Measurements from ENCODE around the gene RCAN2. TPM values are rescaled to one million over a fixed set of nuclear protein-coding genes. Genes with fewer than 3 reads are reported as not detected.

RCAN2 gene
- polyA plus RNA-seq, 1 donor from 2014 or later = 37.4 TPM

DNA sequence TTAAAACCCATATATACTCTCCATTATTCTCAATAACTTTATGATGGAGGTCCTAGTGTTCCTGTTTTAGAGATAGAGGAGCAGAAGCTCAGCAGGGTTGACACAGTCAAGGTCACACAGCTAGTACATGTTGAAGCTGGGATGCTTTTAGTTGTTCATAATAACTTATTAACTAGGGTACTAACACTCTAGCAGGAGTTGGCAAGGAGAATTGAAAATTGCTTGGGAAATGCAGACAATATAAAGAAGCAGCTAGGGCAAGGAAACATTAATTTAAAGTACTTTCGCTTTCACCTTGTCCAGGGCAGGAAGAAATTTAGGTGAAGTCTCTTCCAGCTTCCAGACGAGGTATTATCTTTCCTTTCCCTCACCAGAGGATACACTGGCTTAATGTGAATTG, 133.7 kb downstream of the RCAN2 start:
- H3K36me3 ChIP-seq (ENCODE audit: insufficient read depth, low read length) = no peaks in the 10 kb centered on the region
- H3K79me2 ChIP-seq (replicated peaks; ENCODE audit: insufficient read depth, low read length) = no peaks in the 10 kb centered on the region
- no peaks in the 10 kb centered on the region for H3K27me3 ChIP-seq (ENCODE audit: insufficient read depth, low read depth, low read length)
- H3K9ac ChIP-seq (ENCODE audit: low read length) = no peak overlapping the region
- TF ChIP-seq, protein P1, sequence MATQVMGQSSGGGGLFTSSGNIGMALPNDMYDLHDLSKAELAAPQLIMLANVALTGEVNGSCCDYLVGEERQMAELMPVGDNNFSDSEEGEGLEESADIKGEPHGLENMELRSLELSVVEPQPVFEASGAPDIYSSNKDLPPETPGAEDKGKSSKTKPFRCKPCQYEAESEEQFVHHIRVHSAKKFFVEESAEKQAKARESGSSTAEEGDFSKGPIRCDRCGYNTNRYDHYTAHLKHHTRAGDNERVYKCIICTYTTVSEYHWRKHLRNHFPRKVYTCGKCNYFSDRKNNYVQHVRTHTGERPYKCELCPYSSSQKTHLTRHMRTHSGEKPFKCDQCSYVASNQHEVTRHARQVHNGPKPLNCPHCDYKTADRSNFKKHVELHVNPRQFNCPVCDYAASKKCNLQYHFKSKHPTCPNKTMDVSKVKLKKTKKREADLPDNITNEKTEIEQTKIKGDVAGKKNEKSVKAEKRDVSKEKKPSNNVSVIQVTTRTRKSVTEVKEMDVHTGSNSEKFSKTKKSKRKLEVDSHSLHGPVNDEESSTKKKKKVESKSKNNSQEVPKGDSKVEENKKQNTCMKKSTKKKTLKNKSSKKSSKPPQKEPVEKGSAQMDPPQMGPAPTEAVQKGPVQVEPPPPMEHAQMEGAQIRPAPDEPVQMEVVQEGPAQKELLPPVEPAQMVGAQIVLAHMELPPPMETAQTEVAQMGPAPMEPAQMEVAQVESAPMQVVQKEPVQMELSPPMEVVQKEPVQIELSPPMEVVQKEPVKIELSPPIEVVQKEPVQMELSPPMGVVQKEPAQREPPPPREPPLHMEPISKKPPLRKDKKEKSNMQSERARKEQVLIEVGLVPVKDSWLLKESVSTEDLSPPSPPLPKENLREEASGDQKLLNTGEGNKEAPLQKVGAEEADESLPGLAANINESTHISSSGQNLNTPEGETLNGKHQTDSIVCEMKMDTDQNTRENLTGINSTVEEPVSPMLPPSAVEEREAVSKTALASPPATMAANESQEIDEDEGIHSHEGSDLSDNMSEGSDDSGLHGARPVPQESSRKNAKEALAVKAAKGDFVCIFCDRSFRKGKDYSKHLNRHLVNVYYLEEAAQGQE (IDR thresholded peaks at IDR 0.05; ENCODE audit: borderline replicate concordance) = no peak
- TF ChIP-seq RAD21 (conservative IDR thresholded peaks at IDR 0.05) (no peak), TAF1 (IDR thresholded peaks at IDR 0.05; ENCODE audit: low read depth) (no peak), MXI1 (conservative IDR thresholded peaks at IDR 0.05; ENCODE audit: poor library complexity, severe bottlenecking) (no peak), SMC3 (conservative IDR thresholded peaks at IDR 0.05; ENCODE audit: poor library complexity) (no peak), POLR2AphosphoS5 (IDR thresholded peaks at IDR 0.05) (no peak), EP300 (conservative IDR thresholded peaks at IDR 0.05; ENCODE audit: poor library complexity, severe bottlenecking) (no peak), EZH2 (IDR thresholded peaks at IDR 0.05; ENCODE audit: borderline replicate concordance, insufficient read depth, low read length, poor library complexity, severe bottlenecking) (no peak)
- TF ChIP-seq, protein P2, sequence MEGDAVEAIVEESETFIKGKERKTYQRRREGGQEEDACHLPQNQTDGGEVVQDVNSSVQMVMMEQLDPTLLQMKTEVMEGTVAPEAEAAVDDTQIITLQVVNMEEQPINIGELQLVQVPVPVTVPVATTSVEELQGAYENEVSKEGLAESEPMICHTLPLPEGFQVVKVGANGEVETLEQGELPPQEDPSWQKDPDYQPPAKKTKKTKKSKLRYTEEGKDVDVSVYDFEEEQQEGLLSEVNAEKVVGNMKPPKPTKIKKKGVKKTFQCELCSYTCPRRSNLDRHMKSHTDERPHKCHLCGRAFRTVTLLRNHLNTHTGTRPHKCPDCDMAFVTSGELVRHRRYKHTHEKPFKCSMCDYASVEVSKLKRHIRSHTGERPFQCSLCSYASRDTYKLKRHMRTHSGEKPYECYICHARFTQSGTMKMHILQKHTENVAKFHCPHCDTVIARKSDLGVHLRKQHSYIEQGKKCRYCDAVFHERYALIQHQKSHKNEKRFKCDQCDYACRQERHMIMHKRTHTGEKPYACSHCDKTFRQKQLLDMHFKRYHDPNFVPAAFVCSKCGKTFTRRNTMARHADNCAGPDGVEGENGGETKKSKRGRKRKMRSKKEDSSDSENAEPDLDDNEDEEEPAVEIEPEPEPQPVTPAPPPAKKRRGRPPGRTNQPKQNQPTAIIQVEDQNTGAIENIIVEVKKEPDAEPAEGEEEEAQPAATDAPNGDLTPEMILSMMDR (IDR thresholded peaks at IDR 0.05; ENCODE audit: poor library complexity, severe bottlenecking) = no peak
- H3F3A ChIP-seq (ENCODE audit: insufficient read depth, low read length, poor library complexity, severe bottlenecking) = no peaks in the 10 kb centered on the region
- no peaks in the 10 kb centered on the region for H4K20me1 ChIP-seq (ENCODE audit: insufficient read depth)
- no peak overlapping the region for H3K4me2 ChIP-seq (ENCODE audit: low read length)
- no peaks in the 10 kb centered on the region for H3K9me2 ChIP-seq (ENCODE audit: insufficient read depth, low read length)
- no peak overlapping the region for H2AFZ ChIP-seq (ENCODE audit: low read depth, low read length)
- H3K4me3 ChIP-seq (ENCODE audit: low read length) = no peak overlapping the region
- H3K27ac ChIP-seq (ENCODE audit: low read length) = no peak overlapping the region
- H3K9me3 ChIP-seq (ENCODE audit: low read length) = no peaks in the 10 kb centered on the region

DNA sequence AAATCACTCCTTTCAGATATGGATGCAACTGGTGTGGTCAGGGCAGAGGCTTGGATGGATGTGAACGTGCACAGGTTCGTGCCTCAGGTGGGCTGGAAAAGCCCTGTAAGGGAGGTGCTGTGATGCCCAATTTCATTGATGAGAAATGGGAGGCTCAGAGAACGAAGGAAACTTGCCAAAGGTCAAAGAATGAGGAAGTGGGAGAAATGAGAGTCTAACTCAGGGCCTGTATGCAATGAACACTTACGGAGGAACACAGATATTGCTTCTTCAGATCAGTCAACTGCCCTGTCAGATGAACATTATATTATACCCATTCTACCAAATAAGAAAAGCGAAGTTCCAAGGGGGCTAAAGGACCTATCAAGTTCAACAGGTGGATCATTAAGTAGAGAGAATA, 134.7 kb downstream of the RCAN2 start:
- Histone ChIP-seq H3K9ac (ENCODE audit: low read length) (no peak overlapping the region), H3K4me3 (ENCODE audit: low read length) (no peak overlapping the region), H4K20me1 (ENCODE audit: insufficient read depth) (no peaks in the 10 kb centered on the region), H3K9me2 (ENCODE audit: insufficient read depth, low read length) (no peaks in the 10 kb centered on the region), H3K4me2 (ENCODE audit: low read length) (no peak overlapping the region), H3K27ac (ENCODE audit: low read length) (no peak overlapping the region), H3K36me3 (ENCODE audit: insufficient read depth, low read length) (no peaks in the 10 kb centered on the region), H2AFZ (ENCODE audit: low read depth, low read length) (no peak overlapping the region), H3F3A (ENCODE audit: insufficient read depth, low read length, poor library complexity, severe bottlenecking) (no peaks in the 10 kb centered on the region), H3K79me2 (replicated peaks; ENCODE audit: insufficient read depth, low read length) (no peaks in the 10 kb centered on the region), H3K27me3 (ENCODE audit: insufficient read depth, low read depth, low read length) (no peaks in the 10 kb centered on the region), H3K9me3 (ENCODE audit: low read length) (no peaks in the 10 kb centered on the region)
- TF ChIP-seq RAD21 (conservative IDR thresholded peaks at IDR 0.05) (no peak), EP300 (conservative IDR thresholded peaks at IDR 0.05; ENCODE audit: poor library complexity, severe bottlenecking) (no peak), TAF1 (IDR thresholded peaks at IDR 0.05; ENCODE audit: low read depth) (no peak), POLR2AphosphoS5 (IDR thresholded peaks at IDR 0.05) (no peak), MXI1 (conservative IDR thresholded peaks at IDR 0.05; ENCODE audit: poor library complexity, severe bottlenecking) (no peak), SMC3 (conservative IDR thresholded peaks at IDR 0.05; ENCODE audit: poor library complexity) (no peak), EZH2 (IDR thresholded peaks at IDR 0.05; ENCODE audit: borderline replicate concordance, insufficient read depth, low read length, poor library complexity, severe bottlenecking) (no peak)
- TF ChIP-seq, protein P1 (IDR thresholded peaks at IDR 0.05; ENCODE audit: borderline replicate concordance) = no peak
- TF ChIP-seq, protein P2 (IDR thresholded peaks at IDR 0.05; ENCODE audit: poor library complexity, severe bottlenecking) = no peak
